MG63 (cell line): ENCODE data around the gene DAB1. TPM values are rescaled to one million over a fixed set of nuclear protein-coding genes. Genes with fewer than 3 reads are reported as not detected.

Source experiments
- DNase-seq: peaks from one replicate; pipeline ENCODE4 v3.0.0-alpha.2; 2020
- H3K27me3 ChIP-seq: fragments of 250-450 bp; sonication (Bioruptor Pico); 2 replicates; pipeline ENCODE4 v1.5.1; 2020; ENCODE audit warnings: mild to moderate bottlenecking, moderate library complexity
- H3K36me3 ChIP-seq: fragments of 250-450 bp; sonication (Bioruptor Pico); 2 replicates; pipeline ENCODE4 v1.5.1; 2020; ENCODE audit warnings: mild to moderate bottlenecking, moderate library complexity
- H3K4me3 ChIP-seq: fragments of 250-450 bp; sonication (Bioruptor Pico); 2 replicates; pipeline ENCODE4 v1.5.1; 2020; ENCODE audit warnings: mild to moderate bottlenecking, moderate library complexity
- H3K9me3 ChIP-seq: fragments of 250-450 bp; sonication (Bioruptor Pico); 2 replicates; pipeline ENCODE4 v1.5.1; 2020; ENCODE audit warnings: mild to moderate bottlenecking, moderate library complexity
- total RNA-seq: library from RNA; depleted of rRNA; stranded (reverse); fragments of >200 nt; shearing (Covaris generic); gene quantifications from 2 replicates; pipeline ENCODE4 v1.2.3, GENCODE V29; 2014; ENCODE audit warnings: low replicate concordance

DAB1 gene
- total RNA-seq, 1 experiment from 2014 or later: not detected

DNA sequence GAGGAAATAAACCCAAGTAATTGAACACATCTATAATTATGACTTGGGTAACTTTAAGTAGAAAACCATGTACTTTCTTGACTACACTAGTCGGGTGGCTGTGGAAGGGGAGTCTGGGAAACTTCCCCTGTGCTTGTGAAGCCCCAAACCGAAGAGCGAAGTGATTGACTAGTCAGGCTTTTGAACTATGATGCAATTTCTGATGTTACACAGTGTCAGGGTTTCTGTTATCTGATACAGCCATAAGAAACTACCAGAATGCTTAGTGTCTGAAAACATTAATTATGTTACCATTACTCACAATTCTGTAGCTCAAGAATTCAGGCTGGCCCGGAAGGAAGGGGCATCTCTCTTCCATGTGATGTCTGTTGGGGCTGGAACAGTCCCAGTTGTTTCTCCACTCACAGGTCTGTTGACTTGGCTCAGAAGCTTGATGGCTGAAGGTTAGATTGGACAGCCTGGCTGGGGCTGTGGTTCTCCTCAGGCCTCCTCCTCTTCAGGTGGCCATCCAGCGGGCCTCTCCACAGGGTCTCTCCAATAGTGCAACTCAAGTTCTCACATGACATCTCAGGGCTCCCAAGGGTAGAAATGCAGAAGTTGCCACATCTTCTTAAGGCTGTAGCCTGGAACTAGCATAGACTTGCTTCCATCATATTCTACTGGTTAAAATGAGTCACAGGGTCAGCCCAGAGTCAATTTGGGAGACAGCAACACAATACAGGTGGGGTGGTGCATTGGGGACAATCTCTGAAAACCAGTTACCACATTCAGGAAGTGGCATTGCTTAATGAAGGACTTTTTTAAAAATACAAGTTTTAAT lies 449.7 kb downstream of the DAB1 start:
- no peak for DNase-seq
- H3K27me3 ChIP-seq: no peaks in the 10 kb centered on the region
- H3K4me3 ChIP-seq: no peak overlapping the region
- no peaks in the 10 kb centered on the region for H3K9me3 ChIP-seq
- H3K36me3 ChIP-seq: no peaks in the 10 kb centered on the region

DNA sequence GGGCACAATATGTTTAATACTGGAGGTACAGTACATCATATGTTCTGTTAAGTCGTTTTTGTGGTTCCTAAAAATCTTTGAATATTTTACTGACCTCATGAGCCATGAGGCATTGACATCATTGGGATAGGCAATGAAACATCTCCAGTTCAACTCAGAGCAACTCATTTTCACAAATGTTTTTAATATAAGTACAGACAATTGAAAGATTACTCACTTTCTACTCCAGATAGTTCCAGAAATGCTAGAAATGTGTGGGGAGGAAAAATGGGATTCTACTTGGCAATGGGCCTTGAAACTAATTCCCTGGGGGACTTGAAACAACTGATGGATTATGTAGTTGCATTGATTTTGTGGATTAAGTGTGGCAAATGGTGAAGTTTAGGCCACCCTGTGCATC lies 450.9 kb downstream of the DAB1 start:
- H3K4me3 ChIP-seq: no peak overlapping the region
- no peaks in the 10 kb centered on the region for H3K27me3 ChIP-seq
- H3K9me3 ChIP-seq: no peaks in the 10 kb centered on the region
- no peak for DNase-seq
- no peaks in the 10 kb centered on the region for H3K36me3 ChIP-seq

DNA sequence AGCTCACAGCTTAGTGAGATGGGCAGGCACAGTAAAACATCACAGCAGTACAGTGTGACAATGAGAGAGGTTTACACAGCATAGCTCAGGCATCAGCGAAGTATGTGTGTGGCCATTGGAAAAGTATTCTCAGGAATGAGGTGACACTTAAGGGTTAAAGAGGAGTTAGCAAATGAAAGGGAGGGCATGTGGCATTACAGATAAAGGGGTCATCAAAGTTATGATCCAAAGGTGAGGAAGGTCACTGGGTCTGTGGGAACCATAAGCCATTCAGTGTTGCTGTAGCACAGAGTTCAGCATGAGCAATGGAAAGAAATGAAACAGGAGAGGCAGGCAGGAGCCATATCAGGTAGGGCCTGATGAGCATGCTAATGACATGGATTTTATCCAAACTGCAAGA lies 453.6 kb downstream of the DAB1 start:
- H3K4me3 ChIP-seq: no peak overlapping the region
- H3K36me3 ChIP-seq: no peaks in the 10 kb centered on the region
- no peak for DNase-seq
- no peaks in the 10 kb centered on the region for H3K9me3 ChIP-seq
- no peaks in the 10 kb centered on the region for H3K27me3 ChIP-seq

DNA sequence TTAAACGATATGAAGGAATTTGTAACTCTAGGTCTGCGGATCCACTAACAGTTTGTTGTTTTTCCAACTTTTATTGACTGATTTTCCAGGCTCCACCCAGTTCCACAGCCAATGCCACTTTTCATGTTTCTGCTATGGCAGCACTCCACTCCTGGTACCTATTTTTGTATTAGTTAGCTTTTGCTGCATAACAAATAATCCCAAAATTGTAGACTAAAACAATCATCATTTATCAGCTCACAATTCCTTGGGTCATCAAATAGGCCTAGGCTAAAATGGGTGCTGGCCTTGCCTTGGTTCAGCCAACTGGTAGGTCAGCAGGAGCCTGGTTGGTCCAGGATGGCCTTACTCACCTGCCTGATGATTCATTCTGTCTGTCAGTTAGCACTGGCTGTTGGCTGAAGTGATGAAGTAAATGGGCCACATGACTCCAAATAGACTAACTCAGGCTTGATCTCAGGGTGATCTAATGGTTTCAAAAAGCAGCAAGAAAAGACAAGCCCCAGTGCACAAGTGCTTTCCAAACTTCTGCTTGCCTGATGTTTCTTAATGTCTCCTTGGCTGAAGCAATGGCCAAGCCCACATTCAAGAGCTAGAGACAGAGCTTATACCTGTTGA lies 454.9 kb downstream of the DAB1 start:
- Histone ChIP-seq H3K36me3 (no peaks in the 10 kb centered on the region), H3K9me3 (no peaks in the 10 kb centered on the region), H3K4me3 (no peak overlapping the region), H3K27me3 (no peaks in the 10 kb centered on the region)
- no peak for DNase-seq

DNA sequence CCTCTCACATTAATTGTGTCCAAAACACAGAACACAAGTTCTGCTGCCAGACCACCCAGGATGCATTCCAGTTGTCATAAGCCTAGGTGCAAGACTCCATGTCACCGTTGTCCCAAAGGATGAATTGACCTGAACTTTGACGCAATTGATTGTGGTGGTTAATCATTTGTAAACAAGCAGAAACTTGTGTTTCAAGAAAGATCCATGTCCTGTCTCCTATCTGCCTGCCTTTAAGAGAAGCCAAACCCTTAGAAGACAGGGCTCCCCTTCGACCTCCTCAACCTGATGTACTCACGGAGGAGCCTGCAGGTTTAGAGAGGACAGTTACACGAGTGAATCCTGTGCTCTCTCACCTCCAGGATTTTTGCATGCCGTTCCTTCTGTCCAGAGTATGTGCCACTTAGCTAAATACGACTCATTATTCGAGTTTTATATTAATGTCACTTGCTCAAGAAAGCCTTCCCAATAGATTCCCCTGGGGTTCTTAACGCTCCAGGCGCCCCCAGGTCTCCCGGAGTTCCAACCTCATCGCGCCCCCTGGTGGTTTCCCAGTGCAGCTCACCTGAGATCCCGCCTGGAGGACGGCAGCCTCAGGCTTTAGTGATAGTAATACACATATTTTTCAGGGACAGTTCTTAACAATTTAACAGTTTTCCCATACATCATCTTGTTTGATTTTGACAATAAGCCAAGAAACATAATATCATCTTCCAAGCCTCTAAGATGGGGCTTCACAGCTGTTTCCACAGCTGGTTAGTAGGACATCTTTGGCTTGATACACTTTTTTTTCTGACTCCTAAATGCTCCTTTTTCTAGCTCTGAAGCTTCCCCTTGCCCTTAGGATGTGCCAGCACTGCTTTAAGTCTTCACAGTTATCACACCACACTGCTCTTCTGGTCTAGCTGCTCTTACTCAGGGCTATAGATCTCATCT lies 455.7 kb downstream of the DAB1 start:
- Histone ChIP-seq H3K36me3 (no peaks in the 10 kb centered on the region), H3K27me3 (no peaks in the 10 kb centered on the region), H3K9me3 (no peaks in the 10 kb centered on the region), H3K4me3 (no peak overlapping the region)
- peak; percentile 14 for DNase-seq

DNA sequence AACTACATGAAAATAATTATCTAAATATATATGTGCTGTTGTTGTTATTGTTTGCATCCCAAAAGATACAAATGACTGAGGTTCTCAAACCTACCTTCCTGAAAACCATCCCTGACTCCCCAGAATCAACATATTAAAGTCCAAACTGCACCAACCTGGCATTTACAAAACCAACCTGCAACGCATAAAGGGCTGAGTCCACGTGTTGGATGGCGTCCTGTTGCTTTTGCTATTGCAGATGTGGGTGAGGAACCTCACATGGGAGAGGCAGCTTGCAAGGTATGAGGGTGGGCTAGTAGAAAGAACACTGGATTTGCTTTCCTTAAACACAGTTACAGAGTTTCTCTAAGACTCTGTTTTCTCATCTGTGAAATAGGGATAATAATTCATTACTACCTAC lies 456.5 kb downstream of the DAB1 start:
- DNase-seq: no peak
- no peaks in the 10 kb centered on the region for H3K36me3 ChIP-seq

DNA sequence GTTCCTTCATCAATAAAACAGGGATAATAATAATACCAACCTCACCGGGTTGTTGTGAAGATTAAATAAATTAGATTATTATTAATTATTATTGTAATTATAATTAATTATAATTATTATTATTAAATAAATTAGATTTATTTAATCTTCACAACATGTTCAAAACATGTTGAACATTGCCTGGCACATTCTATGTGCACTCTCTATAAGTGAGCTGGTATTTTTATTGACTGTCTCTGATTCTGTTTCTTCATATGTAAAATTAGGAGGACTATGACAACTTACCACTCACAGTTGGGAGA lies 457.2 kb downstream of the DAB1 start:
- Histone ChIP-seq H3K9me3 (no peaks in the 10 kb centered on the region), H3K36me3 (no peaks in the 10 kb centered on the region), H3K4me3 (no peak overlapping the region), H3K27me3 (no peaks in the 10 kb centered on the region)
- DNase-seq: no peak

More for the DNA sequence above, 456.5 kb downstream of the DAB1 start:
- H3K9me3 ChIP-seq: no peaks in the 10 kb centered on the region
- H3K4me3 ChIP-seq: no peak overlapping the region
- H3K27me3 ChIP-seq: no peaks in the 10 kb centered on the region

DNA sequence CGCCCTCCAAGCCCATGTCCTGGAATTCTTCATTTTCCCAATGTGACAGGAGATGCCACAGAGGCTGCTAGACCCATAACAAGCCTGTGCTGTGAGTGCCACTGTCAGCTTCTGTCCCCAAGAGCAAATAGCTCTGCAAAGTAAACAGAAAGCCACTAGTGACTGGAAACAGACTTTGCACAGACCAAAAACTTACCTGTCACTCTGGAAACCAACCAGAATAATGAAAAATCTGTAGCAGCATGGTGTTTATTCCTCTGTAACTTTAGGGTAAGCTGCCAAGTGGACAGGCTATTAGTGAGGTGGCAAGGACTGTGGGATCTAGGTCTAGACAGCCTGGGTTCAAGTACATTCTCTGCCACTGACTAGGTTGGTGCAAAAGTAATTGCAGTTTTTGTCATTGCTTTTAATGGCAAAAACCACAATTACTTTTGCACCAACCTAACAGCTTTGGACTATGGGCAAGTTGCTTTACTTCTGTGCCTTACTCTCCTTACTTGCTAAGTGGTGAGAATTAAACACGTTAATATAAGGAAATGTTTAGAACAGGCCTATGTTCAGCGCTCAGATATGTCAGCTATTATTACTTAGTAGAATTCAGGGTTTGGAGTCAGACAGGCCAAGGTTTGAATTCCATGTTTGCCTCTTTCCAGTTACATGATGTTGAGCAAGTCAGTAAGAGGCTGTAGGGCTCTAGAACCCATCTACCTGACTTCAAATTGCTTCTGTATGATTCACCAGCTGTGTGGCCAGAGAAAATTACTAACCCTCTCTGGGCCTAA lies 457.8 kb downstream of the DAB1 start, which contains the start of gene C8B:
Gene C8B, minus strand, starts transcription at position 100 of the 782 bp plus-strand sequence. Its CDS starts 67 bp downstream, at position 33.
- Histone ChIP-seq H3K36me3 (no peaks in the 10 kb centered on the region), H3K9me3 (no peaks in the 10 kb centered on the region), H3K27me3 (no peaks in the 10 kb centered on the region), H3K4me3 (no peak within 1 kb of the TSS)
- no peak for DNase-seq

DNA sequence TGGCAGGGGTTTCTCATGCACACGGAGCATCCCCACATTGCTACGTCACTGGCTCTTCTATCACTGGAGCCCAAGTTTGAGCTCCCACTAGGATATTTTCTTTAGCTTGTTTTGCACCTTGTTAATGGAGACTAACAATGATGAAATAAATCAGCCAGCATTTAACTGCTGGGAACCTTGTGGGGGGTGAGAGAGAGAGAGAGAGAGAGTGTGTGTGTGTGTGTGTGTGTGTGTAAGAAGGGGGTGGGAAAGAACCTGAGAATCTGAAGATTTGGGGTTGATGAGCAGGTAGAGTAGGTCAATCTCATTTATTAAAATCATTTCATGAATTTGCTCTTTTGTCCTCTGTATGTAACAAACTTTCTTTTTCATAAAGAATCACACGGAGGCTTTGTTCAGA lies 458.7 kb downstream of the DAB1 start:
- Histone ChIP-seq H3K9me3 (no peaks in the 10 kb centered on the region), H3K36me3 (no peaks in the 10 kb centered on the region), H3K4me3 (no peak overlapping the region), H3K27me3 (no peaks in the 10 kb centered on the region)
- no peak for DNase-seq

DNA sequence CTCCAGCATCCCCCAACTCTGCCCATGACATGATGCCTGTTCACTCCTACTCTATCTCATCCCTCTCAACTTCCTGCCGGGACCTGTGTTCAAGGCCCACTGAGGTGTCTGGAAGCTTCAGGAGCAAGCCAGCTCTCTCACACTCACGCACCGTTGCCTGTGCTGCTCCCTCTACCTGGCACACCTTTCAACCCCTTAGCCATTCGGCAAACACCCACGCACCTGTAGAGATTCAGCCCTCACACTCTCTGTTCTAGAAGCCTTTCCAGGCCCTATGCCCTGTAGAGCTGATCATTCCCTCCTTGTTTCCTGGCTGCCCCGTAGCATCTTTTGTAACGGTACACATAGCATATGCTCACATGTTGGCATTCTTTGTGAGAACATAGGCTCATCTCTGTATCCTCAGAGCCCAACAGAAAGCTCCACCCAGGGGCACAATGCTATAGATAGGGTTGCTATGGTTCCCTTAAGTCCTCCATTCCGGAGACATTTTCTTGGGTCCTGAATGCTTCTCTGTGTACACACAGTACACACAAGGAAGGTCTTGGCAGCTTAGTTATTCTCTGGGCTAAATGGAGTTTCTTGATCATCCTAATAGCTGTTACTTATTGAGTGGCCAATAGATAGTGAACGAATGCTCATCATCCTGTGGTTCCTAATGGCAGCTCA lies 459.4 kb downstream of the DAB1 start:
- no peak for DNase-seq
- Histone ChIP-seq H3K36me3 (no peaks in the 10 kb centered on the region), H3K9me3 (no peaks in the 10 kb centered on the region), H3K4me3 (no peak overlapping the region), H3K27me3 (no peaks in the 10 kb centered on the region)

DNA sequence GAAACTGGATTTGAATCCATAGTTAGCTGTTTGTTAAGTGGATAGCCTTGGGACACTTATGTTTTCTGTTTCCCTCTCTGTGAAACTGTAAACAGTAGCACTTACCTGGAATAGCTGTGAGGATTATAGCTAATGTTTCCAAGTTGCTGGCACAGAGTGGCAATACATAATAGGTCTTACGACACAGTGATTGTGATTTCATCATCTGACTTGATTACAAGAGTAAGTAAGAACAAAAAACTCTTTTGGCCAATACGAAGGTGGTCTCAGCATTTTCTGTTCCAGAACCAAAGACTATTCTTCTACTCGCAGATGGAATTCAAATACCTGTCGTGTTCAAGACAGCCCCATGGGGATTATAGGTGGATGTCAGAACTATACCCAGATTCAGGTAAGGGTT lies 460.2 kb downstream of the DAB1 start:
- H3K4me3 ChIP-seq: no peak overlapping the region
- no peaks in the 10 kb centered on the region for H3K36me3 ChIP-seq
- no peaks in the 10 kb centered on the region for H3K9me3 ChIP-seq
- no peak for DNase-seq
- H3K27me3 ChIP-seq: no peaks in the 10 kb centered on the region

DNA sequence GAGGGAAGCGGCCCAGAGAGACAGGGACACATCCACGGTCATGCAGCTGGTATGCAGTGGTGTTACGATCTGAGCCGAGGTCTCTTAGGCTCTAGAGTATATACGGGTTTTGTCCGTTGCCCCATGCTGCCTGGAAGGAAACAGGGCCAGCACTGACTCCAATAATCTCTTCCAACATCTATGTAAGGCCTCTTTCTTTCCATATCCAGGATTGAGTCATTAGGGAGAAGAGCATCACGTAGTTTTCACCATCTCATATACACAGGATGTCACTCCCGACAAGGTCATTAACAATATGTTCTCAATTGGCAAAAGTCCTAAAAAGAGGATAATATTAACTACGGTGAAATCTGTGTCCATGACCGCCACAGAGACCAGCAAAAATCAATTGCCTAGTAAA lies 462.4 kb downstream of the DAB1 start:
- H3K36me3 ChIP-seq: no peaks in the 10 kb centered on the region
- no peak overlapping the region for H3K4me3 ChIP-seq
- no peaks in the 10 kb centered on the region for H3K9me3 ChIP-seq
- no peak for DNase-seq
- no peaks in the 10 kb centered on the region for H3K27me3 ChIP-seq

DNA sequence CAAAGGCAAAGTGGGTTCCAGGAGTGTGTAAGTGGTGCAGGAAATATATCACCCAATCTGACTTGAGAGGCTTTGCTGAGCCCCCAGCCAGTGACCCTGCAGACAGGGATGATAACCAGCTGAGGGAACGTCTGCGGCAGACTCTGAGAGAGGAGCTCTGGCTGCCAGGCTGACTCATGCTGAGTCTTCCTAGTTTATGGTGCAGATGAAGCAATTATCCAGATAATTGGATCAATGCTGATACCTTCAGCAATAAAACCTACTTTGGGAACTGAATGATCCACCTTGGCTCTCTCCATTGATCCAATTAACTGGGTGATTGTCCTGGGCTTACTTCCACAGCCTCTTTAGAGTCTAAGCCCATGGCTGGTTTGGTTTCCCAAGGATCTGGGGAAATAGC lies 465.3 kb downstream of the DAB1 start:
- no peaks in the 10 kb centered on the region for H3K27me3 ChIP-seq
- no peak overlapping the region for H3K4me3 ChIP-seq
- no peaks in the 10 kb centered on the region for H3K36me3 ChIP-seq
- peak; percentile 80 for DNase-seq
- no peaks in the 10 kb centered on the region for H3K9me3 ChIP-seq

DNA sequence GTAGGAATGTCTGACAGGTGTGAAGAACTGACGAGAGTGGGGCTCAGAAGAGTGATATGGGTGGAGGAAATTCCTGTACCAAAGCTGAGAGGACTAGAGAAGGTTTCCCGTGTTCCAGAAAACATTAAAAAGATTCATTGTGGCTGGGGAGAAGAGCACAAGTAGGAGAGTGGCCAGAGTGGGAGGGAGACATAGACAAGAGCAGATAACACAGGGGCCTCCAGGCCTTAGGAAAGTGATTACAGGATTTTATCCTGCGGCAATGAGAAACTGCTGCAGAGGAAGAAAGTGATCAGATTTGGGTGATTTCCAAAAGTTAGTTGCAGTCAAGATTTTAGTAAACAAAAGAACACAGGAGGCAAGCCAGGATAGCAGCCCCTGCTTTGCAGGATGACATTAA lies 465.9 kb downstream of the DAB1 start:
- no peaks in the 10 kb centered on the region for H3K9me3 ChIP-seq
- no peaks in the 10 kb centered on the region for H3K36me3 ChIP-seq
- H3K27me3 ChIP-seq: no peaks in the 10 kb centered on the region
- no peak overlapping the region for H3K4me3 ChIP-seq
- DNase-seq: no peak

DNA sequence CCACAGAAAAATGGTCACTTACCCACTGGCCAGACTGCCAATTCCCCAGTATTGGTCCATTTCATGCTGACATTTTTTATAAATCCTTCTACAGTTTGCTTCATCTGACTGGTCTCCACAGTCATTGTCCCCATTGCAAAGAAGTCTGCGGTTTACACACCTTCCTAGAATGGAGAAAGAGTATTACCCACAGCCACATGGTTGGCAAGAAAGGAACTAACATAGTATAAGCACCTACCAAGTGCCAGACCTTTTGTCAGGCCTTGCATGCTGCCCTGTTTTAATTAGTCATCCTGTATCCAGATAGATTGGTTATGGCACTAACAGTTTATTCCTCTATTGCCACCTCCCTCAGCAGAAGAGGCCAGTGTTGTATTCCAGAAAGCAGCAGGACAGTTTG lies 469.2 kb downstream of the DAB1 start:
- no peak for DNase-seq
- no peaks in the 10 kb centered on the region for H3K27me3 ChIP-seq
- H3K4me3 ChIP-seq: no peak overlapping the region
- no peaks in the 10 kb centered on the region for H3K9me3 ChIP-seq
- H3K36me3 ChIP-seq: no peaks in the 10 kb centered on the region

DNA sequence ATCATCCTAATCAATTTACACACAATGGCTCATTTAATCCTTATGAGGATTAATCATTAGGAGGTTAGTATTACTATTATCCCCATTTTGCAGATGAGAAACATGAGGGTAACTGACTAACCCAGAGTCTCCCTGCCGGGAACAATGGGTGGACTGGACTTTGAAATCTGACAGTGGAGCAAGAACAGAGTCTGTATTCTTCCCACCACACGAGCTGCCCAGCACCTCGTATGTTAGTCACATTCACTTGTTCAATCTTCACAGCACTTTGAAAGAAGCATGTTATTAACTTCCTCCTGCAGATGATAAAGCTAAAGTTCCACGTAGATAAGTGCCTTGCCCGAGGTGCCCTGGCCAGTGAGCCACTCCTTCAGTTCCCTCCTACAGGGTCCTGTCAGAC lies 470.5 kb downstream of the DAB1 start:
- no peak for DNase-seq
- no peaks in the 10 kb centered on the region for H3K36me3 ChIP-seq
- H3K27me3 ChIP-seq: no peaks in the 10 kb centered on the region
- no peaks in the 10 kb centered on the region for H3K9me3 ChIP-seq
- H3K4me3 ChIP-seq: no peak overlapping the region
